Transverse colon (tissue), 4 donors: ENCODE results near the gene INPP5K. TPM values are rescaled to one million over a fixed set of nuclear protein-coding genes. Genes with fewer than 3 reads are reported as not detected.

Source experiments
- DNase-seq: peaks from one replicate; pipeline ENCODE4 v3.0.0-alpha.2; 2019
- H3K27ac ChIP-seq, 4 donors: fragments of 200-600 bp; sonication (generic); 2 replicates each; pipeline ENCODE4 v1.5.1; 2016 to 2018; ENCODE audit warnings: inconsistent platforms in 4 of 4
- H3K27me3 ChIP-seq: fragments of 200-600 bp; sonication (generic); 2 replicates; pipeline ENCODE4 v1.5.1; 2017; ENCODE audit warnings: inconsistent platforms
- H3K36me3 ChIP-seq, 4 donors: fragments of 200-600 bp; sonication (generic); 2 replicates each; pipeline ENCODE4 v1.5.1; 2017 to 2019; ENCODE audit warnings: inconsistent platforms in 4 of 4
- H3K4me1 ChIP-seq, 4 donors: fragments of 200-600 bp; sonication (generic); 2 replicates each; pipeline ENCODE4 v1.5.1; 2017 to 2020; ENCODE audit warnings: inconsistent platforms in 4 of 4
- H3K4me3 ChIP-seq, 4 donors: fragments of 200-600 bp; sonication (generic); 1 replicate in 1 of 4; 2 replicates in 3 of 4; pipeline versions ENCODE4 v1.5.1 to v1.6.1; 2017 to 2019; ENCODE audit warnings: inconsistent platforms in 4 of 4
- H3K9me3 ChIP-seq, 2 donors: fragments of 200-600 bp; sonication (generic); 2 replicates each; pipeline ENCODE4 v1.5.1; 2017 to 2019; ENCODE audit warnings: inconsistent platforms in 2 of 2
- CTCF ChIP-seq, 5 experiments: fragments of 200-600 bp in 3 of 5; fragments of 450-650 bp in 2 of 5; sonication (generic) in 3 of 5; IDR thresholded peaks; 1 replicate in 2 of 5; 2 replicates in 3 of 5; pipeline ENCODE4 v1.5.1; 2016 to 2017; ENCODE audit warnings: antibody characterized with exemption in 5 of 5, inconsistent platforms in 3 of 5, mild to moderate bottlenecking in 2 of 5, moderate library complexity in 1 of 5
- EP300 ChIP-seq: sonication (generic); formaldehyde crosslinking; IDR thresholded peaks from one replicate; pipeline ENCODE4 v1.6.1; 2017; ENCODE audit warnings: antibody characterized with exemption, low read depth
- POLR2A ChIP-seq: fragments of 450-650 bp; IDR thresholded peaks from one replicate; pipeline ENCODE4 v1.6.1; 2016; ENCODE audit warnings: antibody characterized with exemption, mild to moderate bottlenecking, moderate library complexity
- POLR2AphosphoS5 ChIP-seq, 3 donors: sonication (generic); formaldehyde crosslinking; IDR thresholded peaks; one replicate each; pipeline ENCODE4 v1.6.1; 2016; ENCODE audit warnings: antibody characterized with exemption in 3 of 3
- WGBS, 2 donors: methylation state at CpG; one replicate each; pipeline ENCODE4 v1.1.5; 2018; ENCODE audit warnings: low coverage in 1 of 2; 5-methylcytosine and 5-hydroxymethylcytosine counted together
- in situ Hi-C, 4 donors: fragments of 200-750 bp; cut with MboI; loops; one replicate each; pipeline versions ENCODE4 v1.15.0 to v1.15.1; 2017; ENCODE audit warnings: low sequenced_read_pairs in 3 of 4, low pct_ligation_motif_present in 1 of 4, low pct_unique_long_range_greater_than_20kb in 1 of 4
- intact Hi-C: fragments of 100-400 bp; cut with DNase I; formaldehyde crosslinking; loops from one replicate; pipeline ENCODE4 v1.15.1; 2023; ENCODE audit warnings: low total_unique reads
- total RNA-seq, 4 donors: library from RNA; depleted of rRNA; stranded (reverse); fragments of >200 nt; gene quantifications; one replicate each; pipeline ENCODE4 v1.1.0, GENCODE V29; 2016

The INPP5K gene
- total RNA-seq, 4 donors from 2014 or later = 10.9 to 114 (median 81.9) TPM

GRCh38 chr17:1470755-1471462 lies 45.5 kb downstream of the INPP5K start:
- no peak for TF ChIP-seq CTCF (IDR thresholded peaks at IDR 0.05)
- no peak for TF ChIP-seq EP300
- no peak for TF ChIP-seq POLR2A
- no peak for TF ChIP-seq POLR2AphosphoS5 (IDR thresholded peaks at IDR 0.05)
- no peaks in the 10 kb centered on the region for H3K27me3 ChIP-seq
- no peak overlapping the region for H3K4me3 ChIP-seq
- no peaks in the 10 kb centered on the region for H3K9me3 ChIP-seq
- no peak overlapping the region for H3K27ac ChIP-seq
- intact Hi-C loops (no loop called here), in situ Hi-C loops (no loop called here)
- no peak for DNase-seq
- H3K4me1 ChIP-seq = no peaks in the 10 kb centered on the region
- WGBS, 2 donors = 76 to 86% methylated on average over 8 to 25 of the region's 25 CpGs
- peaks cover 0 to 43% (median 17%) of the 10 kb centered on the region in 4 donors for H3K36me3 ChIP-seq

- Histone ChIP-seq H3K9me3 (no peaks in the 10 kb centered on the region), H3K27ac (no peak overlapping the region), H3K36me3 (peaks cover 0 to 47% (median 20%) of the 10 kb centered on the region in 4 donors), H3K4me3 (no peak overlapping the region), H3K4me1 (no peaks in the 10 kb centered on the region), H3K27me3 (no peaks in the 10 kb centered on the region)
- in situ Hi-C loops (no loop called here), intact Hi-C loops (no loop called here)
- TF ChIP-seq POLR2AphosphoS5 (IDR thresholded peaks at IDR 0.05) (no peak), EP300 (no peak), CTCF (IDR thresholded peaks at IDR 0.05) (no peak), POLR2A (no peak)
- 92% methylated on average over 23 of the region's 33 CpGs; no CpG with 5 or more reads in 1 of the 2 donors for WGBS, 2 donors
- DNase-seq = no peak
Measured at GRCh38 chr17:1470071-1470754, 46.2 kb downstream of the INPP5K start.

DNA sequence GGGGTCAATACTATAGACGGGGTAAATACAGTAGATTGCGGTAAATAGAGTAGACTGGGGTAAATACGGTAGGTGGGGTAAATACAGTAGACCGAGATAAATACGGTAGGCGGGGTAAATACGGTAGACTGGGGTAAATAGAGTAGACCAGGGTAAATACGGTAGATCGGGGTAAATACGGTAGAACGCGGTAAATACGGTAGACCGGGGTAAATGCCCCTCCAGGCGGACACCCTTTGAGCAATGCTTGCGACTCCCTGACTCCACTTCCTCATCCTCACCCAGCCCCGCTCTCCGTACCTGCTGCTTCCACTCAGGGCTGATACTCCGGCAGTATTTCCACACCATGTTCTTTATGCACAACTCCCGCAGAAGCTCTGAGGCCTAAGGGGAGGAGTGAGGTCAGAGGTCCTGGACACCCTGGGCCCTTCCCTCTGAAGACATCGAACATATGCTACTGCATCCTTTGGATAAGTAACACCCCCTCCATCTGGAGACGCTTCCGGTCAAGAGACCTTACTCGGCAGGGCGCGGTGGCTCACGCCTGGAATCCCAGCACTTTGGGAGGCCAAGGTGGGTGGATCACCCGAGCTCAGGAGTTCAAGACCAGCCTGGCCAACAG lies 47.1 kb downstream of the INPP5K start:
- Histone ChIP-seq H3K27me3 (no peaks in the 10 kb centered on the region), H3K36me3 (peaks cover 0 to 49% (median 21%) of the 10 kb centered on the region in 4 donors), H3K4me1 (no peaks in the 10 kb centered on the region), H3K4me3 (no peak overlapping the region), H3K9me3 (no peaks in the 10 kb centered on the region), H3K27ac (no peak overlapping the region)
- intact Hi-C loops (no loop called here), in situ Hi-C loops (no loop called here)
- TF ChIP-seq POLR2AphosphoS5 (IDR thresholded peaks at IDR 0.05) (no peak), CTCF (IDR thresholded peaks at IDR 0.05) (no peak), POLR2A (no peak), EP300 (no peak)
- WGBS, 2 donors = 87 to 89% methylated on average over 13 to 28 of the region's 28 CpGs
- DNase-seq = no peak

DNA sequence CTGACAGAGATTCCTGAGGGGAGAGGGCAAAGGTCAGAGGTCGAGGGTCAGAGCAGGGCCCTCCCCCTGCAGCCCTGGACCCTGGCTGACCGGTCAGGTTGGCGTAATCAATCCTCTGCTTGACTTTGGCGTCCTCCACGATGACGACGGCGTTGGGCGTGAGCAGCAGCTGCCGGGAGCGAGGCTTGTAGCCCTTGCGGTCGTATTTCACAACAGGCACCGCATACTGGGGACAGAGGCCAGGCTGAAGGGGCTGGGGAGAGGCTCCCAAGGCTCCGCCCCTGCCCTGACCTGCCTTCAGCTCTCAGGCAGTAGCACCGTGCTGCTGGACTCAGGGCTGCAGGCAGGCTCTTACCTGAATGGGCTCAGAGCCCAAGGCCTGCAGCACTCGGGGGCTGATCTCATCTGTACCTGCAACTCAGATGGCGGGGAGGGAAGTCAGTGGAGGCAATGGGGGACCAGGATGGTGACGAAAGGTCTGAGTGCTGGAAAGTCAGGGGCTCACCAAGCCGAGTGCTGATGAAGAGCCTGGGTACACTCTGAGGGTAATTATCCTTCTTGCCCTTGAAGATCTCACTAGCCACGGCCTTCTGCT lies 48.4 kb downstream of the INPP5K start:
- H3K9me3 ChIP-seq = no peaks in the 10 kb centered on the region
- intact Hi-C loops = no loop called here
- no peak overlapping the region for H3K27ac ChIP-seq
- H3K4me1 ChIP-seq = peaks cover 0 to 6% (median 0%) of the 10 kb centered on the region in 4 donors
- in situ Hi-C loops = no loop called here
- peaks cover 0 to 49% (median 20%) of the 10 kb centered on the region in 4 donors for H3K36me3 ChIP-seq
- H3K27me3 ChIP-seq = no peaks in the 10 kb centered on the region
- TF ChIP-seq POLR2AphosphoS5 (IDR thresholded peaks at IDR 0.05) = peak in 1 of 3 donors; percentile 12
- TF ChIP-seq CTCF (IDR thresholded peaks at IDR 0.05) = no peak
- DNase-seq = no peak
- no peak overlapping the region for H3K4me3 ChIP-seq
- WGBS, 2 donors = 88% methylated on average over 20 of the region's 21 CpGs; no CpG with 5 or more reads in 1 of the 2 donors
